Bronchial epithelial cell (primary cell): ENCODE data around the gene GLP2R. TPM values are rescaled to one million over a fixed set of nuclear protein-coding genes. Genes with fewer than 3 reads are reported as not detected.
"Not testable (repeated sequence)": the region's sequence is repeated elsewhere in the genome, so short reads cannot be mapped to it uniquely, and the experiment has no call there.

Experiments used
- DNase-seq: peaks from one replicate; pipeline ENCODE4 v3.0.0-alpha.2; 2010; ENCODE audit warnings: low read depth
- FAIRE-seq: peaks from 2 replicates; lab custom pipeline; 2011; peaks lifted over from hg19 to GRCh38; lab: Jason Lieb, UNC
- H3K27me3 ChIP-seq: 2 replicates; pipeline ENCODE4 v1.5.1; 2011; ENCODE audit warnings: low read length; ENCODE audit not compliant: control insufficient read depth, insufficient read depth
- H3K36me3 ChIP-seq: 2 replicates; pipeline ENCODE4 v1.5.1; 2011; ENCODE audit warnings: low read length; ENCODE audit not compliant: control insufficient read depth, insufficient read depth
- H3K4me3 ChIP-seq: 2 replicates; pipeline ENCODE4 v1.5.1; 2011; ENCODE audit warnings: mild to moderate bottlenecking, low read depth, low read length, control low read depth
- total RNA-seq: library from RNA; depleted of rRNA; stranded (reverse); fragments of >200 nt; gene quantifications from 2 replicates; pipeline ENCODE4 v1.2.1, GENCODE V29; 2014
- TF ChIP-seq, protein P1 (sequence below): IDR thresholded peaks from 2 replicates; pipeline ENCODE4 v1.5.1; 2011; ENCODE audit warnings: mild to moderate bottlenecking, moderate library complexity, low read length, control low read depth, inconsistent platforms; ENCODE audit not compliant: insufficient read depth, severe bottlenecking

Gene GLP2R
- total RNA-seq, 1 donor from 2014 or later: under 0.01 TPM

DNA sequence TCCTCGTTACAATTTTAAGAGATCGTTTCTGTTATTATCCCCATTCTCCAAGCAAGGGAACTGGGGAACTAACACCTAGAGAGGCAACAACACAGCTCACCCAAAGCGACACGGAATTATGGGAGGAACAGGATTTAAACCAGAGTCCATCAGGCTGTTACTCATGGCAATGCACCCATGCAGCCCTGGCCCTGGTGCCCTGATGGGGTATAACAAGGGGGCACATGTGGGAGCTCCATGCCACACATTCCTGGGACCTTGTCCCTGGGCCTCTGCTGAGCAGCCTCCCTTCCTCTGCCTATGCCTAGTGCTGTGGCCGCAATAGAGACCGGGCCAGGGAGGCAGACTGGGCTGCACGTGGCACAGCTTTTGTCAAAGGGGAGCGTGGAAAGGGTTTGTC, 92.6 kb downstream of the GLP2R start:
- H3K4me3 ChIP-seq: no peak overlapping the region
- TF ChIP-seq, protein P1, sequence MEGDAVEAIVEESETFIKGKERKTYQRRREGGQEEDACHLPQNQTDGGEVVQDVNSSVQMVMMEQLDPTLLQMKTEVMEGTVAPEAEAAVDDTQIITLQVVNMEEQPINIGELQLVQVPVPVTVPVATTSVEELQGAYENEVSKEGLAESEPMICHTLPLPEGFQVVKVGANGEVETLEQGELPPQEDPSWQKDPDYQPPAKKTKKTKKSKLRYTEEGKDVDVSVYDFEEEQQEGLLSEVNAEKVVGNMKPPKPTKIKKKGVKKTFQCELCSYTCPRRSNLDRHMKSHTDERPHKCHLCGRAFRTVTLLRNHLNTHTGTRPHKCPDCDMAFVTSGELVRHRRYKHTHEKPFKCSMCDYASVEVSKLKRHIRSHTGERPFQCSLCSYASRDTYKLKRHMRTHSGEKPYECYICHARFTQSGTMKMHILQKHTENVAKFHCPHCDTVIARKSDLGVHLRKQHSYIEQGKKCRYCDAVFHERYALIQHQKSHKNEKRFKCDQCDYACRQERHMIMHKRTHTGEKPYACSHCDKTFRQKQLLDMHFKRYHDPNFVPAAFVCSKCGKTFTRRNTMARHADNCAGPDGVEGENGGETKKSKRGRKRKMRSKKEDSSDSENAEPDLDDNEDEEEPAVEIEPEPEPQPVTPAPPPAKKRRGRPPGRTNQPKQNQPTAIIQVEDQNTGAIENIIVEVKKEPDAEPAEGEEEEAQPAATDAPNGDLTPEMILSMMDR: no peak
- H3K27me3 ChIP-seq: no peaks in the 10 kb centered on the region
- DNase-seq (no peak), FAIRE-seq (no peak)
- no peaks in the 10 kb centered on the region for H3K36me3 ChIP-seq

DNA sequence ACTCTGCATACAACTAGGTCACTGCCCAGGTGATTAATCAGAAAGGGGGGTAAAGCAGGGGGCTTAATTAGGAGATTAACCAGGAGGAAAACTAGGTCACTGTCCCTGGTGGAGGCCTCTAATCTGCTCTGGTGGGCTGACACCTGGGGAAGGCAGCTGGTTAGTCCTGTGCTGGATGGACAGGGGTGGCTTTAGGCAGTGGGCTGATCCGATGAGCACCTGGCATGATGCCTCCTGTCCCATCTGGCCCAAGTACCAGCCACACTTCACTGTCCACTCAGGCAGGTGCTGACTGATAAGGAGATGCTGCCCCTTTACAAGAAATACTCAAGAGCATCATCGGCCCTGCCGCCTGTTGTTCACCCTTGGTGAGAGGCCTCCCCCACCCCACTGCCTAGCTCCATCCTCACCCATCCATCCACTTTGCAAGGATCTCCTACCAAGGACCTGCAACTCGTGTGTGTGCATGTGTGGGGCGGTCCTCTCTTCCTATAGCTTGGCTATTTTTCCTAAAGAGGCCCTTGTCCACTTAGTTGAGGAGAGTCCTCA, 93.2 kb downstream of the GLP2R start:
- H3K4me3 ChIP-seq: no peak overlapping the region
- DNase-seq (no peak), FAIRE-seq (no peak)
- no peaks in the 10 kb centered on the region for H3K36me3 ChIP-seq
- H3K27me3 ChIP-seq: no peaks in the 10 kb centered on the region
- TF ChIP-seq, protein P1: no peak

DNA sequence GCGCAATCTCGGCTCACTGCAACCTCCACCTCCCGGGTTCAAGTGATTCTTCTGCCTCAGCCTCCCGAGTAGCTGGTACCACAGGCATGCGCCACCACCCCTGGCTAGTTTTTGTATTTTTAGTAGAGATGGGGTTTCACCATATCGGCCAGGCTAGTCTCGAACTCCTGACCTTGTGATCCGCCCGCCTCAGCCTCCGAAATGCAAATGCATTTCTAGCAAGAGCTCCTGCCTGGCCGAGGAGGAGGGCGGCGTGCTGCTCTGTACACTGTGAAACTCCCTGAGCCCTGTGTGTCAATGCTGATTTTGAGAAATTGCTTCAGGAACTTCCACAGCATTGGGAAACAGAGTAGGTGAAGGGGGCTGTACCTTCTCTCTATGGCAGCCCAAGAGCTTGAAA, 95.5 kb downstream of the GLP2R start:
- not testable (repeated sequence) for H3K36me3 ChIP-seq, H3K4me3 ChIP-seq, H3K27me3 ChIP-seq, FAIRE-seq, DNase-seq

DNA sequence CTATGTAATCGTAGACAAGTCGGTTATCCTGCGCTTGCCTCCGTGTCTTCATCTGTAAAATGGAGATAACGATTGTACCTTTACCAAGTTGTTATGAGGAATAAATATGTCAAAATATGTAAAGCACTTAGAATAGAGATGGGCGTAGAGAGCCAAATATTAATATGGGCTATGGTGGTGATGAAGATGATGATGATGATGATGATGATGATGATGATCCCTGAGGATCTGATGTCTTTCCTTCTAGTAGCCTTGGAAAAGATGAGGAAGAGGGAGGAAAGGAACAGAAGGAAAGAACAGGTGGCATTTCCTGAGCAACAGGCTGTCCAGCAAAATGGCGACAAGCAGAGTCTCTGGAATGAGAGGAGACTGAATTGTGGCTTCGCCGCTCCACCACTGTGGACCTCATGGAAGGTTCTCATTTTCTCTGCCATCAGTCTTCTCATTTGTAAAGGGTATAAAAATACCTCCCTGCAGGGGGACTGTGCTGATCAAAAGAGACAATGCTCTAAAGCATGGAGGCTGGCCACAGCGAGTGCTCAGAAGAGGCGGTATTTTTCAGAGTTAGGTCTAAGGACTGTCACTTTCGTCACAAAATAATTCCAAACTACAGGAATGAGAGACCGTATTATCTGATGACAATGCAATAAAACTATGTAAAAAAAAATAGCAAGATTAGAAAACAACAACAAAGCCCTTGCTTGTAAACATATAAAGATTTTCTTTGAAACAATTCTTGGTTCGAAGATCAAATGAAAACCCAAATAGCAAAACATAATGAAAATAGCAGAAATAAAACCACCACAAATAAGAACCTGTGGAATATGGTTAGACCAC, 96.5 kb downstream of the GLP2R start:
- no peak for FAIRE-seq
- no peak for DNase-seq

DNA sequence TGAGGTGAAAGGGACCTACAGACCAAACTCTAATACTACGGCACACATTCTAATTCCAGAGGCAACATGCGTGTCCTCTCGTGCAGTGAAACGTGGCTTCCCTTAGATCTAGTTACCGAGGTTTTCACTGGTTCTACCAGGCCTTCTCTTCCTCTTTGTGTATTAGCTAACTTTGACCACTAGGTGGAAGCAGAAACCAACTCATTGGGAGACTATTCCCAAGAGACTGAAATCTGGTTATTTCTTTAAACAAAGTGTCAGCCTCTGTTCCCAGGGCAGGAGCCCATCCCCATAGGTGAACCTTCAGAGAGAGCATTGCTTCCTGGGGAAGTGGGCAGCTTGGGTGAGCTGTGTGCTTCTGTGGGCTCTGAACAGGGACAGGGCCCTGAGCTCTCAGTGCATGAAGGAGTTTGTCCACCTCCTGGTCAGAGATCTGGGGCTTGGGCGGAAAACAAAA, 99.0 kb downstream of the GLP2R start:
- TF ChIP-seq, protein P1: peak; percentile 71
- Histone ChIP-seq H3K4me3 (no peak overlapping the region), H3K27me3 (no peaks in the 10 kb centered on the region), H3K36me3 (no peaks in the 10 kb centered on the region)
- peak; percentile 56 for DNase-seq
- FAIRE-seq: no peak

More for the DNA sequence above, 96.5 kb downstream of the GLP2R start:
- H3K27me3 ChIP-seq: no peaks in the 10 kb centered on the region
- TF ChIP-seq, protein P1: no peak
- H3K36me3 ChIP-seq: no peaks in the 10 kb centered on the region
- no peak overlapping the region for H3K4me3 ChIP-seq

DNA sequence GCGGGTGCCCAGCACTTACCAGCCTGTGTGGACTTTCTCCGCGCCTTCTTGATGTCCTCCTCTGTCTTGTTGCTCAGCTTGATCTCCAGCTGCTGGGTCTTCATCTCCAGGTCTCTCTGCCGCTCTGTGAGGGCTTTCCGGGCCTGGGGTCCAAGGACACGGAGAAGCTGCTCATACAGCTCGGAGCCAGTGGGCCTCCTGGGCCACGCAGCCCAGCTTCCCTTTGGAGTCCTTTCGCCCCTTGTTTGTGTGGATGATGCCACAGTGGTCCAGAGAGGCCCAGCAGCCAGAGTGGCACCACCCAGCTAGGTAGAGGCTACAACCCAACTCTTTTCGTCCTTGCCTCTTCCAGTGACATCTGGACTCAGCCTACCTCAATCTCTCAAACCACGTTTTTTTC, 99.7 kb downstream of the GLP2R start:
- Histone ChIP-seq H3K27me3 (no peaks in the 10 kb centered on the region), H3K4me3 (no peak overlapping the region), H3K36me3 (no peaks in the 10 kb centered on the region)
- FAIRE-seq (no peak), DNase-seq (no peak)
- TF ChIP-seq, protein P1: no peak
